ENCODE results near the gene CACNA1B. TPM values are rescaled to one million over a fixed set of nuclear protein-coding genes. Genes with fewer than 3 reads are reported as not detected.

CACNA1B gene
- total and polyA plus RNA-seq, 2 of the 4 experiments (the other 2 are of a cell fraction) = 0.02 TPM; not detected in 1

DNA sequence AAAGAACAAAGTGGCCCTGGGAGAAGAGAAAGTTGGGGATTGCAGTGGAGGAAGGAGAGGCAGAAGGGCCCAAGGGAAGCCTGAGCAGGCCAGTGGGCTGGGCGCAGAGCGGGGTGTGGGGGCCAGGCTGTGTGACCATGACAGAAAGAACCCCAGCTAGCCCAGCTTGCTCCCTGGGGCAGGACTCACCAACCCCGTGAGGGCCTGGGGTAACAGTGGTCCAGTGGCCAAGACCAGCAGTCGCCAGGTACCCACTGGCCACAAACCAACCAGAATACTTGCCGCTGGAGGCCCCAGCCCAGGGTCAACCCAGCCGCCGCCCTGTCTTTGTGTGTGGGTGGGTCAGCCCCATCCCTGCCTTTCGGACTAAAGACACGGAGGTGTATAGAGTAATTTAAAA is 146.5 kb downstream of the CACNA1B start:
- Histone ChIP-seq H4K5ac (ENCODE audit: low read depth, low read length) (no peak overlapping the region), H2AK9ac (replicated peaks; ENCODE audit: low read depth, low read length, poor library complexity) (no peak overlapping the region)
- ATAC-seq (ENCODE audit: low read depth) = no peak

More for the DNA sequence above, 146.5 kb downstream of the CACNA1B start:
- ChIA-PET POLR2A (ENCODE audit: unreplicated experiment) (no interaction called here), CTCF (no interaction called here)
- no peaks in the 10 kb centered on the region for H4K20me1 ChIP-seq (ENCODE audit: insufficient read depth, low read length)
- no peak overlapping the region for H2AFZ ChIP-seq (replicated peaks; ENCODE audit: low read length, poor library complexity)
- H3K18ac ChIP-seq (ENCODE audit: low read depth, low read length) = no peak overlapping the region
- H3K14ac ChIP-seq (replicated peaks; ENCODE audit: low read depth, low read length) = no peak overlapping the region
- in situ Hi-C loops (cut with MboI; ENCODE audit: low sequenced_read_pairs) (no loop called here), intact Hi-C loops (cut with micrococcal nuclease) (no loop called here), dilution Hi-C loops (cut with HindIII; ENCODE audit: low sequenced_read_pairs, unreplicated experiment) (no loop called here)
- H3K23ac ChIP-seq (ENCODE audit: low read depth, low read length) = no peak overlapping the region
- no peak overlapping the region for H3K56ac ChIP-seq (ENCODE audit: extremely low read depth, insufficient read depth, low read length)
- H3K27ac ChIP-seq (ENCODE audit: insufficient read depth, low read length) = no peak overlapping the region
- no peak overlapping the region for H3K4me3 ChIP-seq (ENCODE audit: insufficient read depth, low read depth, low read length)
- no peak overlapping the region for H2BK20ac ChIP-seq (ENCODE audit: low read depth, low read length)
- no peak overlapping the region for H4K8ac ChIP-seq (ENCODE audit: low read depth in 2 of 2, low read length in 2 of 2)
- H3K36me3 ChIP-seq (ENCODE audit: control insufficient read depth, insufficient read depth, low read length) = no peaks in the 10 kb centered on the region
- H3K9me1 ChIP-seq (ENCODE audit: insufficient read depth, low read length) = no peaks in the 10 kb centered on the region
- no peaks in the 10 kb centered on the region for H3K79me1 ChIP-seq (ENCODE audit: low read depth in 1 of 2, low read length in 2 of 2)
- no peak for TF ChIP-seq FOS (IDR thresholded peaks at IDR 0.05; ENCODE audit: low read depth, low read length)
- TF ChIP-seq RCOR1 (IDR thresholded peaks at IDR 0.05; ENCODE audit: insufficient replicate concordance, low read length) = no peak
- TF ChIP-seq, protein P1, sequence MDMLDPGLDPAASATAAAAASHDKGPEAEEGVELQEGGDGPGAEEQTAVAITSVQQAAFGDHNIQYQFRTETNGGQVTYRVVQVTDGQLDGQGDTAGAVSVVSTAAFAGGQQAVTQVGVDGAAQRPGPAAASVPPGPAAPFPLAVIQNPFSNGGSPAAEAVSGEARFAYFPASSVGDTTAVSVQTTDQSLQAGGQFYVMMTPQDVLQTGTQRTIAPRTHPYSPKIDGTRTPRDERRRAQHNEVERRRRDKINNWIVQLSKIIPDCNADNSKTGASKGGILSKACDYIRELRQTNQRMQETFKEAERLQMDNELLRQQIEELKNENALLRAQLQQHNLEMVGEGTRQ (IDR thresholded peaks at IDR 0.05; ENCODE audit: low read depth, low read length) = no peak
- TF ChIP-seq, protein P2, sequence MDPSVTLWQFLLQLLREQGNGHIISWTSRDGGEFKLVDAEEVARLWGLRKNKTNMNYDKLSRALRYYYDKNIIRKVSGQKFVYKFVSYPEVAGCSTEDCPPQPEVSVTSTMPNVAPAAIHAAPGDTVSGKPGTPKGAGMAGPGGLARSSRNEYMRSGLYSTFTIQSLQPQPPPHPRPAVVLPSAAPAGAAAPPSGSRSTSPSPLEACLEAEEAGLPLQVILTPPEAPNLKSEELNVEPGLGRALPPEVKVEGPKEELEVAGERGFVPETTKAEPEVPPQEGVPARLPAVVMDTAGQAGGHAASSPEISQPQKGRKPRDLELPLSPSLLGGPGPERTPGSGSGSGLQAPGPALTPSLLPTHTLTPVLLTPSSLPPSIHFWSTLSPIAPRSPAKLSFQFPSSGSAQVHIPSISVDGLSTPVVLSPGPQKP (IDR thresholded peaks at IDR 0.05; ENCODE audit: borderline replicate concordance, low read depth, low read length) = no peak
- no peak for TF ChIP-seq CHD1 (IDR thresholded peaks at IDR 0.05; ENCODE audit: low read depth, low read length)
- H2BK120ac ChIP-seq (ENCODE audit: low read depth, low read length) = no peak overlapping the region
- no TSS peak for BruUV-seq (replicated peaks)
- no peak overlapping the region for H3K4me2 ChIP-seq (ENCODE audit: low read depth, low read length)
- peaks cover 3% of the 10 kb centered on the region for H3K9me3 ChIP-seq (ENCODE audit: control insufficient read depth, insufficient read depth, low read length)
- no peak overlapping the region for H4K91ac ChIP-seq (ENCODE audit: insufficient read depth, low read depth, low read length)
- H3K4me1 ChIP-seq (ENCODE audit: control insufficient read depth, insufficient read depth, low read length) = no peaks in the 10 kb centered on the region
- no peak overlapping the region for H2AK5ac ChIP-seq (ENCODE audit: low read depth, low read length)
- 86% methylated on average over 4 of the region's 9 CpGs; no CpG with 5 or more reads in 1 of the 2 experiments for WGBS, 2 experiments (ENCODE audit: extremely low coverage in 2 of 2, insufficient read length in 1 of 2)
- peaks cover 6% of the 10 kb centered on the region; the same call in 1 of the 2 replicates for H3K27me3 ChIP-seq (ENCODE audit: control insufficient read depth, insufficient read depth, low read length)
- H3K9ac ChIP-seq (ENCODE audit: low read depth, low read length) = no peak overlapping the region
- no peak overlapping the region for H3K4ac ChIP-seq (ENCODE audit: low read depth, low read length)
- no peak for DNase-seq
- no peak overlapping the region for H2BK5ac ChIP-seq (ENCODE audit: low read depth, low read length, poor library complexity, severe bottlenecking)
- H2BK15ac ChIP-seq (ENCODE audit: low read depth, low read length) = no peak overlapping the region

All from IMR-90 (cell line).